Activated T-cell treated with anti-CD3 and anti-CD28 coated beads, Interleukin-2, amount 50 U/mL, for 24 hours (primary cell): ENCODE results near the gene EPN3.

Source experiments
- DNase-seq: peaks from one replicate; pipeline ENCODE4 v3.0.0-alpha.2; 2020
- H3K27ac Mint-ChIP-seq: 2 replicates; pipeline ENCODE4 v1.8.0; 2020; ENCODE audit warnings: mild to moderate bottlenecking, mixed read lengths
- H3K27me3 Mint-ChIP-seq: 2 replicates; pipeline ENCODE4 v1.8.0; 2020; ENCODE audit warnings: mixed read lengths
- H3K36me3 Mint-ChIP-seq: 2 replicates; pipeline ENCODE4 v1.8.0; 2020; ENCODE audit warnings: low read depth, mixed read lengths
- H3K4me1 Mint-ChIP-seq: 2 replicates; pipeline ENCODE4 v1.8.0; 2020; ENCODE audit warnings: low read depth, mixed read lengths
- H3K4me3 Mint-ChIP-seq: 2 replicates; pipeline ENCODE4 v1.8.0; 2020; ENCODE audit warnings: mild to moderate bottlenecking, moderate library complexity, mixed read lengths
- H3K9me3 Mint-ChIP-seq: 2 replicates; pipeline ENCODE4 v1.8.0; 2020; ENCODE audit warnings: mixed read lengths

EPN3 gene

DNA sequence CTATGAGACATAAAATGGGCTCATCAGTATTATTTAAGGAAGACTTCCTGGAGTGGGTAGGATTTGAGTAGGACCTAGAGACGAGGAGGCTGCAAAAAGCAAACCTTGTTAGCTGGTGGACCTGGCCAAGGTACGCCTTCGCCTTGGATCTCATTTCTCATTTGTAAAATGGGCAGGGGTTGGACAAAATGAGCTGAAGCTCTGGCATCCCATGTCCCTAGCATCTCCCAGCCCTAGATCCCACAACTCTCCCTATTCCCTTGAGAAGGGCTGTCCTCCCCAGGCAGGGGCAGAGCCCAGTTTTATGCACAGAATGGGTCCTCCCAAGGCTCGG, 14.1 kb downstream of the EPN3 start:
- Mint-ChIP-seq H3K27ac (no peak overlapping the region), H3K4me3 (peak overlapping the region; percentile 8), H3K27me3 (peaks cover 13% of the 10 kb centered on the region), H3K4me1 (peaks cover 14% of the 10 kb centered on the region), H3K36me3 (no peaks in the 10 kb centered on the region), H3K9me3 (no peaks in the 10 kb centered on the region)
- DNase-seq = no peak

DNA sequence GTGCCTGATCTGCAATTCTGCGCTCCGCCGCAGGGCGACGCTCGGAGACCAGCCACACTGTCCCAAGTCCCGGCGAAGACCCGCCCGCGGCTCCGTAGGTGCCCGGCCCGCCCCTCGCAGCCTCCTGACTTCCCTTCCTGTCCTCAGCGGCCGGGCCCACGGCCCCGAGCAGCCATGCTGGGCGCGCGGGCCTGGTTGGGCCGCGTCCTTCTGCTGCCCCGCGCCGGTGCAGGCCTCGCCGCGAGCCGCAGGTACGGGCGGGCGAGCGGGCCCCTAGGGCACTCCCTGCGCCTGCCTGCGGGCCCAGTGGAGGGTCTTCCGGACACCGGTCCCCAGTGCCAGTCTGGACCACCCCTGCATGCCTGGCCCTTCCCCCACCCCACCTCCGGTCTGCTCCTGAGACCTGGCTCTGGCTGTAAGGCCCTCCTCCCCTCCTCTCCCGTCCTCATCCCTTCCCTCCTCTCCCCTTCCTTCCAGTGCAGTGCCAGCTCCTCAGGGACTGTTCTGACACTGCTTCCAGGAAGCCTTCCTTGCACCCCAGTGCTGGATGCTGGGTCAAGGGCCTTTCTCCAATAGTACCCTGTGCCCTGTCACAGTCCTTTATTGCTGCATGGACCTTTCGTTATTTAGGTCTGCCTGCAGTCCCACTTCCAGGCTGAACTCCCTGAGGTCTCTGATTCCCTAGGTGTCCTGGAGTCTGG, 14.7 kb downstream of the EPN3 start, which contains the start of gene SPATA20:
TSS of gene SPATA20 (plus strand) at position 140 of the 701 bp plus-strand sequence. CDS start at position 175, 35 bp downstream.
- Mint-ChIP-seq H3K36me3 (no peaks in the 10 kb centered on the region), H3K27ac (peak within 1 kb of the TSS; percentile 7), H3K4me3 (peak within 1 kb of the TSS; percentile 66), H3K4me1 (peaks cover 10% of the 10 kb centered on the region), H3K27me3 (peaks cover 13% of the 10 kb centered on the region), H3K9me3 (no peaks in the 10 kb centered on the region)
- DNase-seq = peak; percentile 89

GRCh38 chr17:50547736-50548083, 15.2 kb downstream of the EPN3 start:
- Mint-ChIP-seq H3K9me3 (no peaks in the 10 kb centered on the region), H3K27ac (no peak overlapping the region), H3K36me3 (no peaks in the 10 kb centered on the region), H3K27me3 (peaks cover 13% of the 10 kb centered on the region), H3K4me1 (peaks cover 5% of the 10 kb centered on the region), H3K4me3 (peak overlapping the region; percentile 66)
- no peak for DNase-seq

DNA sequence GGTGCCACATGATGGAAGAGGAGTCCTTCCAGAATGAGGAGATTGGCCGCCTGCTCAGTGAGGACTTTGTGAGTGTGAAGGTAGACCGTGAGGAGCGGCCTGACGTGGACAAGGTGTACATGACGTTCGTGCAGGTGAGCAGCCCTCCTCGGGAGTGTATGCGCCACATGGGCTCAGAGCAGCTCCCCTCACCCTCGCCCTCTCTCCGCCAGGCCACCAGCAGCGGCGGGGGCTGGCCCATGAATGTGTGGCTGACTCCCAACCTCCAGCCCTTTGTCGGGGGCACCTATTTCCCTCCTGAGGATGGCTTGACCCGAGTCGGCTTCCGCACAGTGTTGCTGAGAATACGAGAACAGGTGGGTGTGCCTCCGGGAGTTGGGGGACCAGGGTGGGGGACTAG, 16.3 kb downstream of the EPN3 start:
- Mint-ChIP-seq H3K36me3 (no peaks in the 10 kb centered on the region), H3K4me1 (peaks cover 5% of the 10 kb centered on the region), H3K4me3 (no peak overlapping the region), H3K9me3 (no peaks in the 10 kb centered on the region), H3K27me3 (peaks cover 13% of the 10 kb centered on the region), H3K27ac (no peak overlapping the region)
- no peak for DNase-seq

- DNase-seq = no peak
- Mint-ChIP-seq H3K9me3 (no peaks in the 10 kb centered on the region), H3K27ac (no peak overlapping the region), H3K4me3 (no peak overlapping the region), H3K36me3 (no peaks in the 10 kb centered on the region), H3K27me3 (peaks cover 8% of the 10 kb centered on the region), H3K4me1 (peaks cover 5% of the 10 kb centered on the region)
Measured at GRCh38 chr17:50549256-50549941, 16.9 kb downstream of the EPN3 start.

GRCh38 chr17:50549969-50550368, 17.4 kb downstream of the EPN3 start:
- no peak overlapping the region for H3K4me3 Mint-ChIP-seq
- no peaks in the 10 kb centered on the region for H3K9me3 Mint-ChIP-seq
- H3K27ac Mint-ChIP-seq = no peak overlapping the region
- H3K4me1 Mint-ChIP-seq = peaks cover 5% of the 10 kb centered on the region
- peaks cover 6% of the 10 kb centered on the region for H3K27me3 Mint-ChIP-seq
- DNase-seq = no peak
- no peaks in the 10 kb centered on the region for H3K36me3 Mint-ChIP-seq

GRCh38 chr17:50550661-50551432, 18.3 kb downstream of the EPN3 start:
- peaks cover 5% of the 10 kb centered on the region for H3K4me1 Mint-ChIP-seq
- peaks cover 3% of the 10 kb centered on the region for H3K27me3 Mint-ChIP-seq
- no peak for DNase-seq
- H3K36me3 Mint-ChIP-seq = no peaks in the 10 kb centered on the region
- H3K4me3 Mint-ChIP-seq = no peak overlapping the region
- H3K27ac Mint-ChIP-seq = no peak overlapping the region
- H3K9me3 Mint-ChIP-seq = no peaks in the 10 kb centered on the region

GRCh38 chr17:50551433-50551815, 18.9 kb downstream of the EPN3 start:
- Mint-ChIP-seq H3K27ac (no peak overlapping the region), H3K27me3 (peaks cover under 1% of the 10 kb centered on the region), H3K36me3 (no peaks in the 10 kb centered on the region), H3K4me1 (peaks cover 5% of the 10 kb centered on the region), H3K9me3 (no peaks in the 10 kb centered on the region), H3K4me3 (no peak overlapping the region)
- no peak for DNase-seq

GRCh38 chr17:50551884-50552283, 19.3 kb downstream of the EPN3 start:
- Mint-ChIP-seq H3K36me3 (no peaks in the 10 kb centered on the region), H3K9me3 (no peaks in the 10 kb centered on the region), H3K4me3 (no peak overlapping the region), H3K27me3 (peaks cover 5% of the 10 kb centered on the region), H3K27ac (no peak overlapping the region), H3K4me1 (peaks cover 3% of the 10 kb centered on the region)
- no peak for DNase-seq

DNA sequence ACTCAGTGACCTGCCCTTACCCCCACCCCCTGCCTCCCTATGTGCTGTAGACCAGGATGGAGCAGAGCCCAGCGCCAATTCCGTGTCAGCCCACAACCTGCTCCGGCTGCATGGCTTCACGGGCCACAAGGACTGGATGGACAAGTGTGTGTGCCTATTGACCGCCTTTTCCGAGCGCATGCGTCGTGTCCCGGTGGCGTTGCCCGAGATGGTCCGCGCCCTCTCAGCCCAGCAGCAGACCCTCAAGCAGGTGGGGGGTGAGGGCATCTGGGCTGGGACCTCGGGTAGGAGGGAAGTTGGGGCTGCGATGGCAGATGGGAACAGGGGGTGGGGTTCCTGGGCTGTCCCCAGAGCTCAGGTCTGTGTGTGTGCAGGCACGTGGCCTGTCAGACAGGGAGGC, 21.7 kb downstream of the EPN3 start:
- H3K9me3 Mint-ChIP-seq = no peaks in the 10 kb centered on the region
- peaks cover 3% of the 10 kb centered on the region for H3K4me1 Mint-ChIP-seq
- H3K27me3 Mint-ChIP-seq = peaks cover 26% of the 10 kb centered on the region
- H3K4me3 Mint-ChIP-seq = no peak overlapping the region
- DNase-seq = no peak
- H3K27ac Mint-ChIP-seq = no peak overlapping the region
- no peaks in the 10 kb centered on the region for H3K36me3 Mint-ChIP-seq

- Mint-ChIP-seq H3K4me1 (peaks cover 14% of the 10 kb centered on the region), H3K9me3 (no peaks in the 10 kb centered on the region), H3K36me3 (no peaks in the 10 kb centered on the region), H3K27me3 (peaks cover 38% of the 10 kb centered on the region), H3K4me3 (no peak overlapping the region), H3K27ac (no peak overlapping the region)
- DNase-seq = no peak
Measured at GRCh38 chr17:50556803-50557202, 24.3 kb downstream of the EPN3 start.

DNA sequence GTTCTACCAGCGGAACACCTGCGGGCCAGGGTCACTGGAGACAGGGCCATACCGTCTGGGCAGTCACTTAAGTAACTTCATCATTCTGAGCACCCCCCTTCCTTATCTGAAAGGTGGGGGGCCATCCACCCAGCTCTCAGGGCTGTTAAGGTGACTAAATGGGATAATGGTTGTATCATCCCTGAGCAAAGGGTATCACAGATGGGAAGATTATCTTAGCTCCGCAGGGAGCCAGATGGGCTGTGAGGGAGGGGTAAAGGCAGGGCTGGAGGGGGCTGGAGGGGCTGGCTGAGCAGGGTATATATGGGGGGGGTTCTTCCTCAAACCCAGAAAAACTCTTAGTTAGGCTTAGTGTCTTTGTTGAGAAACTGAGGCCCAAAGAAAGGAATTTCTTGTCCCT, 25.1 kb downstream of the EPN3 start:
- no peaks in the 10 kb centered on the region for H3K36me3 Mint-ChIP-seq
- H3K4me1 Mint-ChIP-seq = peaks cover 19% of the 10 kb centered on the region
- H3K27me3 Mint-ChIP-seq = peaks cover 45% of the 10 kb centered on the region
- no peak overlapping the region for H3K4me3 Mint-ChIP-seq
- H3K27ac Mint-ChIP-seq = no peak overlapping the region
- DNase-seq = no peak
- no peaks in the 10 kb centered on the region for H3K9me3 Mint-ChIP-seq

- no peak overlapping the region for H3K4me3 Mint-ChIP-seq
- H3K27me3 Mint-ChIP-seq = peaks cover 47% of the 10 kb centered on the region
- no peak for DNase-seq
- H3K27ac Mint-ChIP-seq = no peak overlapping the region
- H3K36me3 Mint-ChIP-seq = no peaks in the 10 kb centered on the region
- peaks cover 19% of the 10 kb centered on the region for H3K4me1 Mint-ChIP-seq
- no peaks in the 10 kb centered on the region for H3K9me3 Mint-ChIP-seq
Measured at GRCh38 chr17:50558091-50558490, 25.6 kb downstream of the EPN3 start.

GRCh38 chr17:50558581-50558940, 26.0 kb downstream of the EPN3 start:
- H3K4me3 Mint-ChIP-seq = no peak overlapping the region
- peaks cover 52% of the 10 kb centered on the region for H3K27me3 Mint-ChIP-seq
- no peak overlapping the region for H3K27ac Mint-ChIP-seq
- no peak for DNase-seq
- H3K4me1 Mint-ChIP-seq = peaks cover 19% of the 10 kb centered on the region
- no peaks in the 10 kb centered on the region for H3K36me3 Mint-ChIP-seq
- H3K9me3 Mint-ChIP-seq = no peaks in the 10 kb centered on the region
